ENCODE data around the gene NCOA7.

DNA sequence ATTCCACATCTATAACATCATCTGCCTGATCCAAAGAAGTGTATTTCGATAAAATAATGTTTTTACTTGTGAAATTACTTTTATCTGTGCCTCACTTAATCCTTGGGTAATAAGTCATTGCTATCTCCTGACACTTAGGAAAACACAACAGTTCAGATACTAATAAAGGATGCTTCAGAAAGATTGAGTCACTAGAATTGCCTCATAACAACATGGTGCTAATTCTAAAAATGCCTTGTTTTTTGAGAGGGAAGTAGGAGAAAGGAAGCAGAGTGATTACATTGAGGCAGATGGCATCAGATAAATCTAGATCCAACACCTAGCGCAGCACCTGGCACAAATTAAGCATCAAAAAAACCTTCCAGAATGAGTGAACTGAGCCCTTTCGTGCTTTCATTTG is 69.0 kb downstream of the NCOA7 start:
- TF ChIP-seq CTCF (IDR thresholded peaks at IDR 0.05) (no peak), POLR2A (IDR thresholded peaks at IDR 0.05) (no peak)

Data from testis (tissue), 2 donors.